ENCODE results near the gene STX3. TPM values are rescaled to one million over a fixed set of nuclear protein-coding genes. Genes with fewer than 3 reads are reported as not detected.

The STX3 gene
- total and polyA plus RNA-seq, 4 donors = 3.3 to 8.5 (median 5.8) TPM

DNA sequence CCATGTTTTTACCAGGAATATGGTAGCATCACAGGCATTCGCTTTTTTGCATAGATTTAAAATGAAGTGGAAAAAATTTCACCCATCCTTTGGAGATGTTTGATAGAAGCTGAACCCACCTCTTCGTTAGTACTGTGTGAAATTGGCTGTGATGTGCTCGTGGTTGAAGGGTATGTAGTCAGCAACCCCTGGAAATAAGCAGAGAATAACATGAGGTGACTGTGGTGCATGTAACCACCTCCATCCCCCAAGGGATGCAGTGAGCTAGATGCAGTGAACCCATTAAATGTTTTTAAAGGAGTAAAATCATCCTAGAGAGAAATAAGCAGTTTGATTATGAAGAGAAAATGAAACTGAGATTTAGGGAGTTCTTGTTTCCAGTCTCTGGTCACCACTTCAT lies 74.2 kb downstream of the STX3 start:
- WGBS = 83% methylated on average over 3 of the region's 3 CpGs
- no peak overlapping the region for H3K4me3 ChIP-seq (ENCODE audit: low read depth in 1 of 3, low read length in 3 of 3)
- no peak overlapping the region for H3K9ac ChIP-seq (ENCODE audit: low read depth in 1 of 2, low read length in 2 of 2)
- DNase-seq (ENCODE audit: low spot score) = no peak
- no peaks in the 10 kb centered on the region for H3K4me1 ChIP-seq (ENCODE audit: control insufficient read depth in 4 of 4, insufficient read depth in 4 of 4, low read length in 3 of 4)
- no peak overlapping the region for H3K27ac ChIP-seq (ENCODE audit: low read depth in 1 of 2, low read length in 2 of 2)
- H3K27me3 ChIP-seq (ENCODE audit: control insufficient read depth in 4 of 4, insufficient read depth in 4 of 4, low read length in 3 of 4) = no peaks in the 10 kb centered on the region
- H3K36me3 ChIP-seq (ENCODE audit: control insufficient read depth in 4 of 4, insufficient read depth in 3 of 4, low read depth in 1 of 4, low read length in 3 of 4) = no peaks in the 10 kb centered on the region
- no peaks in the 10 kb centered on the region for H3K9me3 ChIP-seq (ENCODE audit: control insufficient read depth in 4 of 4, low read length in 3 of 4)
- no peak for TF ChIP-seq JUND (IDR thresholded peaks at IDR 0.05)
- TF ChIP-seq EGR1 (IDR thresholded peaks at IDR 0.05; ENCODE audit: low read depth in 2 of 2) = no peak
- TF ChIP-seq TAF1 (conservative IDR thresholded peaks at IDR 0.05) = no peak
- TF ChIP-seq, protein P1, sequence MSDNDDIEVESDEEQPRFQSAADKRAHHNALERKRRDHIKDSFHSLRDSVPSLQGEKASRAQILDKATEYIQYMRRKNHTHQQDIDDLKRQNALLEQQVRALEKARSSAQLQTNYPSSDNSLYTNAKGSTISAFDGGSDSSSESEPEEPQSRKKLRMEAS (IDR thresholded peaks at IDR 0.05) = no peak
- no peak for TF ChIP-seq RXRA (IDR thresholded peaks at IDR 0.05)
- no peak for TF ChIP-seq HNF4A (conservative IDR thresholded peaks at IDR 0.05)
- TF ChIP-seq HNF4G (IDR thresholded peaks at IDR 0.05) = no peak

GRCh38 chr11:59833602-59834001 lies 78.4 kb downstream of the STX3 start:
- no peak overlapping the region for H3K4me3 ChIP-seq (ENCODE audit: low read depth in 1 of 3, low read length in 3 of 3)
- H3K9ac ChIP-seq (ENCODE audit: low read depth in 1 of 2, low read length in 2 of 2) = no peak overlapping the region
- DNase-seq (ENCODE audit: low spot score) = no peak
- H3K4me1 ChIP-seq (ENCODE audit: control insufficient read depth in 4 of 4, insufficient read depth in 4 of 4, low read length in 3 of 4) = no peaks in the 10 kb centered on the region
- H3K27me3 ChIP-seq (ENCODE audit: control insufficient read depth in 4 of 4, insufficient read depth in 4 of 4, low read length in 3 of 4) = no peaks in the 10 kb centered on the region
- H3K9me3 ChIP-seq (ENCODE audit: control insufficient read depth in 4 of 4, low read length in 3 of 4) = no peaks in the 10 kb centered on the region
- 78% methylated on average over 2 of the region's 2 CpGs for WGBS
- H3K27ac ChIP-seq (ENCODE audit: low read depth in 1 of 2, low read length in 2 of 2) = no peak overlapping the region
- TF ChIP-seq NR2F2 (IDR thresholded peaks at IDR 0.05) = no peak
- TF ChIP-seq HNF4G (IDR thresholded peaks at IDR 0.05) = no peak
- TF ChIP-seq FOXA2 (IDR thresholded peaks at IDR 0.05) = no peak
- no peak for TF ChIP-seq CTCF (IDR thresholded peaks at IDR 0.05; ENCODE audit: low read depth, low read length, missing input control)
- TF ChIP-seq RAD21 (IDR thresholded peaks at IDR 0.05) = no peak
- TF ChIP-seq, protein P1 (IDR thresholded peaks at IDR 0.05) = no peak
- no peak for TF ChIP-seq YY1 (IDR thresholded peaks at IDR 0.05)
- no peak for TF ChIP-seq REST (IDR thresholded peaks at IDR 0.05)
- no peak for TF ChIP-seq FOXA1 (IDR thresholded peaks at IDR 0.05)
- no peak for TF ChIP-seq EGR1 (IDR thresholded peaks at IDR 0.05; ENCODE audit: low read depth in 2 of 2)
- TF ChIP-seq RXRA (IDR thresholded peaks at IDR 0.05) = no peak
- TF ChIP-seq HNF4A (conservative IDR thresholded peaks at IDR 0.05) = no peak
- TF ChIP-seq JUND (IDR thresholded peaks at IDR 0.05) = no peak
- TF ChIP-seq GABPA (IDR thresholded peaks at IDR 0.05 in 1 of 2, conservative IDR thresholded peaks at IDR 0.05 in 1 of 2) = no peak
- H3K36me3 ChIP-seq (ENCODE audit: control insufficient read depth in 4 of 4, insufficient read depth in 3 of 4, low read depth in 1 of 4, low read length in 3 of 4) = no peaks in the 10 kb centered on the region
